ENCODE data around the gene GRID1.

- TF ChIP-seq CTCF (IDR thresholded peaks at IDR 0.05; ENCODE audit: low read length) (no peak), EZH2 (IDR thresholded peaks at IDR 0.05; ENCODE audit: borderline replicate concordance, low read length) (no peak)
These were observed 214.2 kb downstream of the GRID1 start for GRCh38 chr10:86152354-86152753.
